Measurements from ENCODE around the gene GPC5.

DNA sequence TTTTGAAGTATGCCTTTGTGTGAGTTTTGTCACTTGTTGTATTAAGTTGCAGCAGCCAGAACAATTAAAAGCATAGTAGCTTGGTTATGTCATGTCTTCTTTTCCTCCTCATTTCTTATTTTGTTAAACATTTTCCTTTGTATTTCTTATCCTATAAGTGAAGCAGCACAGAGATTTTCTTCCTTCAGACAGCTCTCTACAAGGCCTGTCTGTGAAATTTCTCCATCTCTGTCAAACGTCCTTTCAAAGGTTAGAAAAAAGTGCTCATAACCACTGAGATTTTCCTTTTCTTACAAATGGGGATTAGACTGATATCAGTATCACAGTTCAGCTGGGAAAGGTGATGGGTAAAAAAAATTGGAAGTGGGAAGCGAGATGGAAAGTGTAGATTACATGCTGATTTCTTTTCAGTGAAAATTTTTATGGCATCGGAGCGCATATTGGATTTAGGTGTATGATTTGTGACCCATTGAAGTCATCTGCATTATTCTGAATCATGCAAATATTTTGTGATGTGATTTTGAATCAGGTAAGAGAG is 71.7 kb downstream of the GPC5 start:
- no peak for TF ChIP-seq CTCF (IDR thresholded peaks at IDR 0.05)
- TF ChIP-seq POLR2A (IDR thresholded peaks at IDR 0.05), result no peak

All from uterus (tissue), 2 donors.